OCI-LY1 (cell line): ENCODE measurements around the gene TMEM190.

ENCODE experiments used
- EZH2 ChIP-seq: fragments of 200-600 bp; sonication (generic), shearing (Covaris generic); IDR thresholded peaks from 2 replicates; pipeline ENCODE4 v1.8.0; 2017; ENCODE audit warnings: borderline replicate concordance, mixed run types, mild to moderate bottlenecking, antibody characterized with exemption, low read length, moderate library complexity, mixed read lengths
- TF ChIP-seq, protein P1 (sequence below): fragments of 200-600 bp; sonication (generic), shearing (Covaris generic); IDR thresholded peaks from 2 replicates; pipeline ENCODE4 v1.5.1; 2017; ENCODE audit warnings: mild to moderate bottlenecking, antibody characterized with exemption, low read length, moderate library complexity, mixed read lengths

DNA sequence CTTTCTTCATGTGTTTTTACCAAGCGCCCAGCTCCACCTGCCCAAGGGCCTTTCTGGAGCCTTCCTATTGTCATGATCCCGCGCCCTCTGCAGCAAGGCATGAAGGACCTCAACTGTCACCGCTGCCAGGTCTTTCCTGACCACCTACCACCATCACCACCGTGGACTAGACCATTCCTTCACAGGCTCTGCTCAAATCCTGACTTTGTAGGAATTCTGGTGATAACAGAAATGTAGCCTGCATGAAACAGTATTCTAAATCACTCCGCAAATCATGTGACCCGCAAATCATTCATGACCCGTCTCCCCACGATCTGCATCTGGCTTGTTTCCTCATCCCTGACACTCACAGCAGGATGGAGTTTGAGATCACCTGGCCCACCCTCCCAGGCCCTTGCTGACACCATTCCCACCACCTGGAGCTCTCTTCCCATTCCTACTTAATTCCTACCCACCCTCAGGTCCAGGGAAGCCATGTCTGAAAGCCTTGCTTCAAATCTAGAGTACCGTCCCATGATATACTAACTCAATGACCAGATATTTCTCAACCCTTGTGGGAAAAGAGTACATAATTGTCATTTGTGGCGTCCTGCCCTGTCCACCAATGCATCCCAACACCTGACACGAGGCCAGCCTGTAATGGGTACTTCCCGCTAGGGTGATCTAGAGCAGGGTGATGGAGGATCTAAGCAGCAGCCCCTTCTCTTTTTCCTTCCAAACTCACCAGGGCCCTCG, 29.6 kb downstream of the TMEM190 start:
- TF ChIP-seq, protein P1, sequence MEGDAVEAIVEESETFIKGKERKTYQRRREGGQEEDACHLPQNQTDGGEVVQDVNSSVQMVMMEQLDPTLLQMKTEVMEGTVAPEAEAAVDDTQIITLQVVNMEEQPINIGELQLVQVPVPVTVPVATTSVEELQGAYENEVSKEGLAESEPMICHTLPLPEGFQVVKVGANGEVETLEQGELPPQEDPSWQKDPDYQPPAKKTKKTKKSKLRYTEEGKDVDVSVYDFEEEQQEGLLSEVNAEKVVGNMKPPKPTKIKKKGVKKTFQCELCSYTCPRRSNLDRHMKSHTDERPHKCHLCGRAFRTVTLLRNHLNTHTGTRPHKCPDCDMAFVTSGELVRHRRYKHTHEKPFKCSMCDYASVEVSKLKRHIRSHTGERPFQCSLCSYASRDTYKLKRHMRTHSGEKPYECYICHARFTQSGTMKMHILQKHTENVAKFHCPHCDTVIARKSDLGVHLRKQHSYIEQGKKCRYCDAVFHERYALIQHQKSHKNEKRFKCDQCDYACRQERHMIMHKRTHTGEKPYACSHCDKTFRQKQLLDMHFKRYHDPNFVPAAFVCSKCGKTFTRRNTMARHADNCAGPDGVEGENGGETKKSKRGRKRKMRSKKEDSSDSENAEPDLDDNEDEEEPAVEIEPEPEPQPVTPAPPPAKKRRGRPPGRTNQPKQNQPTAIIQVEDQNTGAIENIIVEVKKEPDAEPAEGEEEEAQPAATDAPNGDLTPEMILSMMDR, result no peak
- no peak for TF ChIP-seq EZH2
